ENCODE results near the gene BRAP. TPM values are rescaled to one million over a fixed set of nuclear protein-coding genes. Genes with fewer than 3 reads are reported as not detected.
"Not testable (repeated sequence)": the region's sequence is repeated elsewhere in the genome, so short reads cannot be mapped to it uniquely, and the experiment has no call there.

Gene BRAP
- total RNA-seq, 1 donor from 2014 or later: 20.0 TPM

DNA sequence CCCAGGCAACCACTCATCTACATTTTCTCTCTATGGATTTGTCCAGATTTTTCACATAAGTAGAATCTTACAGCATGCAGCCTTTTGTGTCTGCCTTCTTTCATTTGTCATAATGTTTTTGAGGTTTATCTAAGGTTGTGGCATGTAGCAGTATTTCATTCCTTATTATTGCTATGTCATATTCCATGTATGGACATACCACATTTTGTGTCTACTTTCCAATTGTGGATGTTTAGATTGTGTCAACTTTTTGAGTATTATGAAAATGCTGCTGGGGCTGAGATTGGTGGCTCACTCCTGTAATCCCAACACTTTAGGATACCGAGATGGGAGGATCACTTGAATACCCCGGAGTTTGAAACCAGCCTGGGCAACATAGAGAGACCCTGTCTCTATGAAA is 83.4 kb downstream of the BRAP start:
- H3K4me1 Mint-ChIP-seq: peaks cover 21% of the 10 kb centered on the region
- no peak for DNase-seq (ENCODE audit: low read depth, low spot score)
- TF ChIP-seq, protein P1, sequence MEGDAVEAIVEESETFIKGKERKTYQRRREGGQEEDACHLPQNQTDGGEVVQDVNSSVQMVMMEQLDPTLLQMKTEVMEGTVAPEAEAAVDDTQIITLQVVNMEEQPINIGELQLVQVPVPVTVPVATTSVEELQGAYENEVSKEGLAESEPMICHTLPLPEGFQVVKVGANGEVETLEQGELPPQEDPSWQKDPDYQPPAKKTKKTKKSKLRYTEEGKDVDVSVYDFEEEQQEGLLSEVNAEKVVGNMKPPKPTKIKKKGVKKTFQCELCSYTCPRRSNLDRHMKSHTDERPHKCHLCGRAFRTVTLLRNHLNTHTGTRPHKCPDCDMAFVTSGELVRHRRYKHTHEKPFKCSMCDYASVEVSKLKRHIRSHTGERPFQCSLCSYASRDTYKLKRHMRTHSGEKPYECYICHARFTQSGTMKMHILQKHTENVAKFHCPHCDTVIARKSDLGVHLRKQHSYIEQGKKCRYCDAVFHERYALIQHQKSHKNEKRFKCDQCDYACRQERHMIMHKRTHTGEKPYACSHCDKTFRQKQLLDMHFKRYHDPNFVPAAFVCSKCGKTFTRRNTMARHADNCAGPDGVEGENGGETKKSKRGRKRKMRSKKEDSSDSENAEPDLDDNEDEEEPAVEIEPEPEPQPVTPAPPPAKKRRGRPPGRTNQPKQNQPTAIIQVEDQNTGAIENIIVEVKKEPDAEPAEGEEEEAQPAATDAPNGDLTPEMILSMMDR (conservative IDR thresholded peaks at IDR 0.05): no peak
- no peak overlapping the region for H3K27ac Mint-ChIP-seq (ENCODE audit: unreplicated experiment)
- no peaks in the 10 kb centered on the region for H3K9me3 Mint-ChIP-seq
- H3K36me3 Mint-ChIP-seq (ENCODE audit: low read depth): no peaks in the 10 kb centered on the region
- H3K4me3 Mint-ChIP-seq: peak overlapping the region; percentile 17
- H3K27me3 Mint-ChIP-seq (ENCODE audit: low read depth): peaks cover 2% of the 10 kb centered on the region

DNA sequence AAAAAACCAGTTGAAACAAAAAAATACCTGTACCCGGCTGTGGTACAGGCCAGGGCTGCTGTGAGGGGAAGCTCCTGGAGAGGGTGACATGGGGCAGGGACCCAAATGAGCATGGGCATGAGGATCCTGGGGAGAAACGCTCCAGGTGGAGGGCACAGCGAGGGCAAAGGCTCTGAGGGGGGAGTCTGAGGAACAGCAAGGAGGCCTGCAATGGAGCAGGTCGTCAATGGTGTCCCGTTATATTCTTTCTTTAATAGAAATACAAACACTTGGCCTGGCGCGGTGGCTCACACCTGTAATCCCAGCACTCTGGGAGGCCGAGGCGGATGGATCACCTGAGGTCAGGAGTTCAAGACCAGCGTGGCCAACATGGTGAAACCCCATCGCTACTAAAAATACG is 84.8 kb downstream of the BRAP start:
- H3K9me3 Mint-ChIP-seq; H3K36me3 Mint-ChIP-seq (ENCODE audit: low read depth); H3K27me3 Mint-ChIP-seq (ENCODE audit: low read depth); H3K27ac Mint-ChIP-seq (ENCODE audit: unreplicated experiment); DNase-seq (ENCODE audit: low read depth, low spot score): not testable (repeated sequence)
- Mint-ChIP-seq H3K4me1 (peaks cover 26% of the 10 kb centered on the region), H3K4me3 (peak overlapping the region; percentile 49)

DNA sequence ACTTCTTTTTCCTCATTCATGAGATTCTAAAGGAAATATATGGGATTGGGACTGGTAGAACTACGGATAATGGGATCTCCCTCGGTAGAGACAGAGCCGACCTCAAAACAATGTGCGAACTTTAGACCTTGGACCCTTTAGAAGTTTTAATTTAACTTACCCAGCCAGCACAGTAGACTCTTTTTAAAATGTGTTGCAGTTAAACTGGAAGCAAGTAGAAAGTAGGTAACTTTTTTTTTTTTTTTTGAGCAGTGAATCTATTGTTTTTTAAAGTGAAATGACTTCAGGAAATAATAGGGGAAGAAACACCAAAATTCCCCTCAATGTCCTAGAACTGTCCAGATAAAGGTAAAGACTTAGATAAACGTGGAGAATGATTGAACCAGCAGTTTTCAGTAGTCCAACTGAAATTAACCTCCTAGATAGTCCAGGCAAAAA is 85.5 kb downstream of the BRAP start:
- Mint-ChIP-seq H3K9me3 (no peaks in the 10 kb centered on the region), H3K27ac (ENCODE audit: unreplicated experiment) (peak overlapping the region; percentile 88), H3K27me3 (ENCODE audit: low read depth) (peaks cover 3% of the 10 kb centered on the region), H3K4me3 (peak overlapping the region; percentile 88), H3K4me1 (peaks cover 26% of the 10 kb centered on the region), H3K36me3 (ENCODE audit: low read depth) (no peaks in the 10 kb centered on the region)
- TF ChIP-seq, protein P1 (conservative IDR thresholded peaks at IDR 0.05): no peak
- no peak for DNase-seq (ENCODE audit: low read depth, low spot score)

DNA sequence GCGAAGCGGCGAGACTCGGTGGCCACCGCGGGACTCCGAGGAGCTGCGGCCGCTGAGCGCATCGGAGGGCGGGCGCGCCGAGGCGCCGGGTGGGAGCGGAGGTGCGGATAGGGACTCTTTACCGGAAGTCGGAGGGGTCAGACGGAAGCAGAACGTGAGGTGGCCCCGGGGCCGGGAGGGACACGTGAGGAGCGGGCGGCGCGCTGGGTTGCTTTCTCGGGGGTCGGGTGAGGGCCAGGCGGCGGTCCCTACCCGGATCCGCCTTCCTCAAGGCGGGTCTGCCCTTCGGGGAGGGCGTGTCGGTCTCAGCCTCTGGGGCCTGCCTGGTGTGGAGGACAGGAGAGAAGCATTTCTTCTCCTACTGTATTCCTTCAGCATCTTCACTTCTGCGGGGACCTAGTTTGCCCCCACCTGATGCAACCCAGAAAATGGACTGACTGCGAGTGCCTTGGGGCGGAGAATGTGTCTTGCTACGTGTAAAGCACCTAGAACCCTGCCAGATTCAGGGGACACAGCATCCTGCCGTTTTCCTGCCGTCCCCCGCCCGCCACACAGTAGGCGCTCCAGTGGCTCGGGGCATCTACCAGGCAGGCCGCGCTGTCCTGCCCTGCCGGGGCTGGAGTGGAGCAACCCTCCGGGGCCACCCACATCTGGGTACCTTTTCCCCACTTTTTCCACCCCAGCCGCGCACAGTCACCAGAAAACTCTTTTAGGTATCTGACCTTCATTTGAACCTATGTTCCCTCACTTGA is 86.1 kb downstream of the BRAP start:
- peak overlapping the region; percentile 88 for H3K27ac Mint-ChIP-seq (ENCODE audit: unreplicated experiment)
- peak overlapping the region; percentile 88 for H3K4me3 Mint-ChIP-seq
- no peaks in the 10 kb centered on the region for H3K9me3 Mint-ChIP-seq
- no peaks in the 10 kb centered on the region for H3K36me3 Mint-ChIP-seq (ENCODE audit: low read depth)
- peaks cover 3% of the 10 kb centered on the region for H3K27me3 Mint-ChIP-seq (ENCODE audit: low read depth)
- TF ChIP-seq, protein P1 (conservative IDR thresholded peaks at IDR 0.05): no peak
- peak; percentile 83 for DNase-seq (ENCODE audit: low read depth, low spot score)
- peaks cover 31% of the 10 kb centered on the region for H3K4me1 Mint-ChIP-seq

DNA sequence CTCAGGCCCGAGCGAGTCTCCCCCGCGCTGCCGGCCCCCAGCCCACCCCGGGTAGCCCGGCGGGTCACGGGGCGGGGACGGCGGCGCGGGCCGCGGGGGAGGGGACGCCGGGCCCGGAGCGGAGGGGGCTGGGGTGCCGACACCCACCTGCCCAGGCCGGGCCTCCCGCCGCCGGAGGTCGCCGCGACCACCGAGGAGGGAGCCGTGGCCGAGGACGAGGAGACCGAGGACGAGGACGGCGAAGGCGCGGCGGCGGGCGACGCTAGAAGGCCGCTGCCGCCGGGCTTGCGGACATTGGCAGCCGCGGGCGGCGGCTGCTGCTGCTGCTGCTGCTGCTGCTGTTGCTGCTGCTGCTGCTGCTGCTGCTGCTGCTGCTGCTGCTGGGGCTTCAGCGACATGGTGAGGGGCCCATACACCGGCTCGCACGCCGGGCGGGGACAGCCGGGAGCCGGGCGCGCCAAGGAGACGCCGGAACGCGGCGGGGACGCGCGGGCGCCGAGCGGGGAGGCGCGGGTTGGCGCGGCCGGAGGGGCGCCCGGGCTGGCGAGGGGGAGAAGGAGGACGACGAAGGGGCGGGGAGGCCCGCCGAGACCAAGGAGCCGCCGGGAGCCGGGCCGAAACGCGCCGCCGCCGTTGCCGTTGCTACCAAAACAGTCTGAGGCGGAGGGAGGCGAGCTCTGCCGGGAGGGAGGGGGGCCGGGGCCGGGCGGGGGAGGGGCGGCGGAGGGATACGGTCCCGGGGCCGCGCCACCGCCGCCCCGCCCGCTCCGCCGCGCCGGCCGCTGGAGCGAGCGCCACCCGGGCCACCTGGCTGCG is 86.9 kb downstream of the BRAP start, which contains the start of gene ATXN2:
TSS of gene ATXN2 (minus strand) at position 679 of the 816 bp plus-strand sequence. CDS start at position 398, 281 bp downstream.
- H3K27ac Mint-ChIP-seq (ENCODE audit: unreplicated experiment): peak within 1 kb of the TSS; percentile 88
- H3K36me3 Mint-ChIP-seq (ENCODE audit: low read depth): no peaks in the 10 kb centered on the region
- H3K9me3 Mint-ChIP-seq: no peaks in the 10 kb centered on the region
- H3K4me1 Mint-ChIP-seq: peaks cover 36% of the 10 kb centered on the region
- TF ChIP-seq, protein P1 (conservative IDR thresholded peaks at IDR 0.05): no peak
- DNase-seq (ENCODE audit: low read depth, low spot score): peak; percentile 41
- peak within 1 kb of the TSS; percentile 91 for H3K4me3 Mint-ChIP-seq
- peaks cover 3% of the 10 kb centered on the region for H3K27me3 Mint-ChIP-seq (ENCODE audit: low read depth)

All from neural crest cell (in vitro differentiated cells).